T-helper 2 cell (primary cell): ENCODE data around the gene PTTG1IP.
"Not testable (repeated sequence)": the region's sequence is repeated elsewhere in the genome, so short reads cannot be mapped to it uniquely, and the experiment has no call there.

Experiments
- DNase-seq, 5 experiments: peaks; one replicate each; pipeline versions ENCODE4 v3.0.0 to v3.0.0-alpha.2; 2012 to 2022

The PTTG1IP gene

GRCh38 chr21:44880405-44881197, 7.1 kb upstream of the PTTG1IP start:
- DNase-seq: no peak

- DNase-seq: not testable (repeated sequence)
Observed at GRCh38 chr21:44879238-44879637, 5.7 kb upstream of the PTTG1IP start.

GRCh38 chr21:44878053-44878982, 4.8 kb upstream of the PTTG1IP start:
- DNase-seq: no peak

DNA sequence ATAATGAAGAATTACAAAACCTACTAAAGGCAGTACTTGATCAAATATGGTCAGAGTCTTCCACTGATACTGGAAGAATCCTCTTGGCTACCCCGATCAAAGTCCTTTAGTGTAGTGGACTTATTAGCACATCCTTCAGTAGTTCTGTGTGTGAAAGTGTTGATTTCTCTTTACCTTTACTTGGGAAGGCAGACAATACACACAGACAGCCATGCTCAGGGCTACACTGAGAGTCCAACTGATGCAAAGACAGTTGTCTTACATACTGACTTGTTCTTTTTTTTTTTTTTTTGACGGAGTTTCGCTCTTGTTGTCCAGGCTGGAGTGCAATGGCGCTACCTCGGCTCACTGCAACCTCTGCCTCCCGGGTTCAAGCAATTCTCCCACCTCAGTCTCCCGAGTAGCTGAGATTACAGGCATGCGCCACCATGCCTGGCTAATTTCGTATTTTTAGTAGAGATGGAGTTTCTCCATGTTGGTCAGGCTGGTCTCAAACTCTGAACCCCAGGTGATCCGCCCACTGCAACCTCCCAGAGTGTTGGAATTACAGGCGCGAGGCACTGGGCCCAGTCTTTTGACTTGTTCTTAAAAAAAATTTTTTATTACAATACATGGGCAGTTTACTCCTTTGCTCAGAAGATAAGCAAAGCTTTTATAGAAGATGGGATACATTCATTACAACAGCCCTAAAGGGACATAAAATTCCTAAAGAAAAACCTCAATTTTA, 3.5 kb upstream of the PTTG1IP start:
- no peak for DNase-seq

- DNase-seq: peak in 1 of 5 experiments; percentile 64
Observed at GRCh38 chr21:44875316-44875700, 1.8 kb upstream of the PTTG1IP start.

- peak in 2 of 5 experiments; percentile 69 to 74 for DNase-seq
Observed at GRCh38 chr21:44874497-44875315, 1.2 kb upstream of the PTTG1IP start.

GRCh38 chr21:44874240-44874496, 678 bp upstream of the PTTG1IP start:
- DNase-seq: no peak

DNA sequence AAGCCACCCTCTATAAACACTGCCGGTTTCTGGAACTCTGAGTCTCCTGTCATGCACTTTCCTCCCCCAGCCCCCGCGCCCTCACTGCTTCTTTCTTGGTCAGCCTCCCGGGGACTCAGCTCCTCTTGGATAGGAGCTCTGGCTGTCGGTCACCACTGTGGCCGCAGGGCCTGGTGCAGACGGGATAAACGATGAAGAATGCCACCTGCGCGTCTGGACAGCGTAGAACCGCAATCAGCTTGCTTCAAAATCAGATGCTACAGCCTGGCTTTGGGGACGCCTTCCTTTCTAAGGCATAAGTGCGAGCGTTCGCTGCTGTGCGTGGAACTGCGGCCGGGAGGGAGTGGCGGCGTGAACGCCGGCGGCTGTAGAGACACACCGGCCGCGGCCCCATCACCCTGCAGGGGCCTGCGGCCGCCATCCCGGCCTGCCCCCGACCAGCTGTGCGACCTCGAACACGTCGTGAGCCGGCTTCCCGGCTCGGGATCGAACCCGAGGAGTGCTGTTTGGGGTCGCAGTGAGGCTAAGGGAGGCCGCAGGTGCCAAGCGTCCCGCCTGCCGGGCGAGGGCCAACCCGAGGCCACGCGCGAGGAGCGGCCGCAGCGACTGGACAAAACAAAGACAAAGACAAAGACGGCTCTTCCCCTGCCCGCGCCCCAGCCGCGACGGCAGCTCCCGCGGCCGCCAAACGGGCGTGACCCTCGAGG, 688 bp downstream of the PTTG1IP start:
- peak in 1 of 5 experiments; percentile 33 for DNase-seq

- no peak for DNase-seq
Observed at GRCh38 chr21:44872323-44872648, 1.2 kb downstream of the PTTG1IP start.

GRCh38 chr21:44871576-44872269, 1.8 kb downstream of the PTTG1IP start:
- DNase-seq: no peak

DNA sequence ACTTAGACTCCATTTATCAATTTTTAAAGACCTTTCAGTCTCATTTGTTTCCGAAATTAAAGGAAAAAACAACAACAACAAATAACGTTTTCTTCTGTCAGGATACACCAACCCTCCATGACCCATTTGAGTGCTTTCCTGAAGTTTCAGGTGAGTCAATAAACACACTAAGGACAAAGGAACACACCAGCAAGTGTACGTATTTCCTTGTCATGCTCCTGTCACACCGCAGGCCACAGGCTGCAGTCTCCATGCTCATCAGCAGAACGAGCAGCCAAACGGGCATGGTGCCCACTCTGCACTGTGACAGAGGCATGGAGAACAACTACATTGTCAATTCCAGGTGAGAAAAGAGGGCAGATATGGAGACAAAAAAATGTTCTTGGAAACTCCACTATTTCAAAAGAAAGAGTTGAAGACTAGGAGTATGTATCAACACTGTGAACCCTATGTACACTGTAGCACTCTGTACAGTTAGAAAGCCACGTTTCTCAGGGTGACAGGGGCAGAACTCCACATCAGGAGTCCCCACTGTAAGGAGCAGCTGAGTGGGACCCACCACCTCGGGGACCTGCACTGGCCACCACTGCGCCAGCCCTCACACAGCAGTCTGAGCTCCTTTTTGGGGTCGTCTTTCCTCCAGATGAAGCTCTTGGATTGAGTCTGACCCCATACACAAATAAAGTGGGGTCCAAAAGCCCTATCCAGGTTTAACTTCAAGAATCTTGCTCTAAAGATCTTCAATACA, 2.6 kb downstream of the PTTG1IP start:
- DNase-seq: peak in 3 of 5 experiments; percentile 49 to 72 (median 60)

DNA sequence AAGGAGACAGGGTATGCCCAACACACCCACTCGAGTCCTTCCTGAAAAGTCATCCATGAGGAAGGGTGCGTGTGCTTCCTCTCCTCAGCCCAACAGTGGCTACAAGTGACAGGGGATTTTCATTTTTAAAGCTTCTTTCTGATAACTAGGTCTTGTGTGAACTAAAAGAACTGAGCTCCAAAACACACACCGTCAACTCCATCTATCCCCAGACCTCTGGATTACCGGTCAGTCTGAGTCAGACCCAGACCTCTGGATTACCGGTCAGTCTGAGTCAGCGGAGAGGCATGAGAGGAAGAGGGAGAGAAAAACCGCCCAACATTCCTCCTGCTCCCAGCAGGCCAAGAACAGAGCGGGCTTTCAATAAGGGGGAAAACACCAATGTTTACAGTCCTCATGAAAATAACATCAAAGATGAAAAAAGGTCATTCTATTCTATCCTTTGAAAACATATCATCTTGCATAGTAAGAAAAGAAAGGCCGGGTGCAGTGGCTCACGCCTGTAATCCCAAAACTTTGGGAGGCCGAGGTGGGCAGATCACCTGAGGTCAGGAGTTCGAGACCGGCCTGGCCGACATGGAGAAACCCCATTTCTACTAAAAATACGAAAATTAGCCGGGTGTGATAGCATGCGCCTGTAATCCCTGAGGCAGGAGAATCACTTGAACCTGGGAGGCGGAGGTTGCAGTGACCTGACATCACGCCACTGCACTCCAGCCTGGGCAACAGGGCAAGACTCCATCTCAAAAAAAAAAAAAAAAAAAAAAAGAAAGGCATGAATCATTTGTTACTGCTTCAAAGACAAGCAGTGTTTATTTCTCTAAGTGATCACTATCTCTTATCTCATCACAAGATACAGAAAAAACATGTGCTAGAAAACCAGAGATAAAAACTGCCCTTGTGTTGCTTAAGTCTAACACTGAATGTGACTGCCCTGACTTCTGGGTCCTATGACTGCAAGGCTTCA, 3.4 kb downstream of the PTTG1IP start:
- DNase-seq: peak in 1 of 5 experiments; percentile 90

DNA sequence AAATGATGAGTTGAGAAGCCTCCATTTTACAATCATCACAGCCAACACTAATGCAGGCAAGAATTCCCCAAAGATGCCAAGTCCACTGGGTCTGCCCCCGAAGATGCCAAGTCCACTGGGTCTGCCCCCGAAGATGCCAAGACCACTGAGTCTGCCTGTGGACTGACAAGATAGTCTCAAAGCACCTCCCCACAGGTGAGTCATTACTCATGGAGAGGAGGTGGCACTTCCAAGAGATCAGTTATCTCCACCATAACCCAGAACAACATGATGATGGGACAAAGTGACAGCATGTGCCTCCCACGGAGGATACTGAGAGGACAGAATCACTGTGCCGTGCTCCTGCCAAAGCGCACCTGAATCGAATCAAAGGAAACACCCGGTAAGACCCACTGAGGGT, 4.8 kb downstream of the PTTG1IP start:
- no peak for DNase-seq

DNA sequence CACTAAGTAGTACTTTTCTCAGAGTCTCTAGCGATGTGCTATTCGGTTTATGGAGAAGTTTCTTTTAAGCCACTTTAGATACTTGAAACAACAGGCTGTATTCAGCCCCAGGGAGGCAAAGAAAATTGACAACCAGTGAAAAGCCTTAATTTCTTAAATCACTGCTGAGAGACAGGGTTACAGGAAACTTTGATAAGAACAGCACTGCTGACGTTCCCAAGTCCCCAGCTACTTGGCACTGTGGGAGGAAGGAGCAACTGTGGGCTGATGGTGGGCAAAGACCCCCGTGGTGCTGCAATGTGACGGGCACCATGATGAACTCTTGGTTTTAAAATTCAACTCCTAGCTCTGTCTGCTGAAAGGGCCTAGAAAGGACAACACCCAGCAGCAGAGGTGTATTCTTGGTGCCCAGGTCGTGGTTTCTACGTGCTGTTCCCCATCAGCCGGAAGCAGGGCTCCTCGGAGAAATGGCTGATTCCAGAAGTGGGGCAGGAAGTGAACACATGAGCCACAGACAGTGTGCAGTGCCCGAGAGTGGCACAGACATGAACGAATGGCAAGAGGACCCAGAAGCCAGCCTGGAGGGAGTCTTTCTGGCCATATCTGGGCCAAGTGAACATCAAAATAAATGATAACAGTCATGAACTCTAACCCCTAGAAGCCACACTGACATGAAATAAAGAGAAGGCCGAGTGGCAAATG, 5.3 kb downstream of the PTTG1IP start:
- DNase-seq: peak in 3 of 5 experiments; percentile 36 to 83 (median 72)

DNA sequence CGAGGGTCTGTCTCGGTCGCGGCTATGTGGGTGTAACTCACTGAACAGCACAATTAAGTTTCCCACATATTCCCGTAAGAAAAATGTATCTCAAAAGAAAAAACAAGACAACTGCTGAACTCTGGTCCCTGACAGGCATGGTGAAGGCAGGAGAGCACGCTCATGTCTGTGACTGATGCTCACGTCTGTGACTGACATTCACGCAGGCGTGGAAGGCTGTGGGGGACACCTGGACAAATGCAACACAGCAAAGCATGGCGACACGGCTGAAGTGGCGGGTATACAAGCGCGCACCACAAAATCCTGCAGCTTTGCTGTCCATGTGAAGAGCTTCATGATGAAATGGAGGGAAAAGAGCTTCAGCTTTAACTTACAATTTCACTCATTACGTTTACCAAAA, 6.0 kb downstream of the PTTG1IP start:
- no peak for DNase-seq

DNA sequence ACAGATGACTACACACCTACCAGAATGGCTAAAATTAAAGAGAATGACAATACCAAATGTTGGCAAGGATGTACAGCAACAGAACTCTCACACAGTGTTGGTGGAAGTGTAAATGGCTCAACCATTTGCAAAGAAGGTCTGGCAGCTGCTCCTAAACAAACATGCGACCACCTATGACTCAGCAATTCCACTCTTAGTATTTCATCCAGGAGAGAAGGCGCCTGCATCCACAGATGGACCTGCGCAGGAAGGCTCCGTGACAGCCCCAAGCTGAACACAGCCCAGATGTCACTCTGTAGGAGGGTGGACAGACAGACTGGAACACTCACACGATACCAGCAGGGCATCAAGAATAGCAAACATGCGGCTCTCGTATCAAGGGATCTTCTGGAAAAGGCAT, 6.7 kb downstream of the PTTG1IP start:
- no peak for DNase-seq

DNA sequence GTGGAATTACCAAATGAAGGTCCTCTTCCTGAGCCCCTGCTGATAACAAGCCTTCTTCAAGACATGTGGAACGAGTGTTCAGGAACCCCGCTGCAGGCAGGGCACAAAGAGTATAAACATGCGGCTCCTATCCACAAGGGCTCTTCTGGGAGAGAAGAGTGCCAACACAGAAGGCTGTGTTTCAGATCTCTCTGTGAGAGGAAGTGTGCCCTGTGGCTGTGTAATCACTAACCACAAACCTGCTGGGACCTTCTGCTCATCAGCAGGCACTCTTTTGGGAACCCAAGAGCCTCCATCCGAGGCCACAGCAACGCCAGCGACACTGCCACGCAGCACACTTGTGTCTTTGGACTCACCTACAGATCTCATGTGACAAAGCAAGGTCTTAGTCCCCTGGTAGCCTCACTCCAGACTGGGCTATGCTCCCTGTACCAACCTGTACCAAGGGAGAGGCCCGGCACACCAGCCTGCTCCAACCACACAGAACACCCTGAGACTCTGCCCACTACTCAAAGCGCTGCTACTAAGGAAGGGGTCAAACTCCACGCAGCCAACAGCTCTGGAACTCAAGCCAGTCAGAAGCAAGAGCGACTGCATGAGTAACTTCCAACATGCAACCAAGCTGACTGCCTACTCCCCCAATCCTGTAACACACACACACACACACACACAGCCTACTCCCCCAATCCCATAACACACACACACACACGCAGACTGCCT, 7.8 kb downstream of the PTTG1IP start:
- peak in 1 of 5 experiments; percentile 62 for DNase-seq
